OCI-LY1 (cell line): ENCODE data around the gene ZSCAN26.

ENCODE experiments used
- H2AFZ ChIP-seq: fragments of 200-600 bp; sonication (generic), shearing (Covaris generic); 2 replicates; pipeline ENCODE4 v1.6.0; 2014; ENCODE audit warnings: antibody characterized with exemption, mild to moderate bottlenecking, low read length
- H3F3A ChIP-seq: fragments of 200-600 bp; sonication (generic), shearing (Covaris generic); 2 replicates; pipeline ENCODE4 v1.6.0; 2014; ENCODE audit warnings: mild to moderate bottlenecking, antibody characterized with exemption, low read length, moderate library complexity; ENCODE audit not compliant: insufficient read depth
- H3K27ac ChIP-seq: fragments of 200-600 bp; sonication (generic); 2 replicates; pipeline ENCODE4 v1.5.1; 2014; ENCODE audit warnings: low read length, mixed run types, mild to moderate bottlenecking, low read depth; ENCODE audit not compliant: poor library complexity, severe bottlenecking
- H3K27me3 ChIP-seq: fragments of 200-600 bp; sonication (generic); 2 replicates; pipeline ENCODE4 v1.6.0; 2014; ENCODE audit warnings: antibody characterized with exemption, mild to moderate bottlenecking, low read length, moderate library complexity; ENCODE audit not compliant: insufficient read depth
- H3K36me3 ChIP-seq: fragments of 200-600 bp; sonication (generic); 2 replicates; pipeline ENCODE4 v1.6.1; 2014; ENCODE audit warnings: mild to moderate bottlenecking, antibody characterized with exemption, low read length, moderate library complexity, mixed read lengths; ENCODE audit not compliant: insufficient read depth
- H3K4me1 ChIP-seq: fragments of 200-600 bp; sonication (generic); 2 replicates; pipeline ENCODE4 v1.5.1; 2014; ENCODE audit warnings: mild to moderate bottlenecking, low read length, moderate library complexity; ENCODE audit not compliant: insufficient read depth, severe bottlenecking
- H3K4me2 ChIP-seq: fragments of 200-600 bp; sonication (generic), shearing (Covaris generic); 2 replicates; pipeline ENCODE4 v1.6.1; 2014; ENCODE audit warnings: low read length
- H3K4me3 ChIP-seq: fragments of 200-600 bp; sonication (generic); 2 replicates; pipeline ENCODE4 v1.5.1; 2014; ENCODE audit warnings: low read length, low read depth, mild to moderate bottlenecking, mixed read lengths; ENCODE audit not compliant: poor library complexity, severe bottlenecking
- H3K79me2 ChIP-seq: fragments of 200-600 bp; shearing (Covaris generic); 2 replicates; pipeline ENCODE4 v1.6.1; 2016; ENCODE audit warnings: mixed run types, low read length, mixed read lengths; ENCODE audit not compliant: insufficient read depth
- H3K9ac ChIP-seq: fragments of 200-600 bp; sonication (generic), shearing (Covaris generic); 2 replicates; pipeline ENCODE4 v1.6.1; 2014; ENCODE audit warnings: mild to moderate bottlenecking, low read length, mixed read lengths
- H3K9me2 ChIP-seq: fragments of 200-600 bp; sonication (generic), shearing (Covaris generic); 2 replicates; pipeline ENCODE4 v1.6.1; 2014; ENCODE audit warnings: low read depth, mild to moderate bottlenecking, low read length, mixed read lengths
- H3K9me3 ChIP-seq: fragments of 200-600 bp; shearing (Covaris generic); 2 replicates; pipeline ENCODE4 v1.6.1; 2014; ENCODE audit warnings: low read length, mixed read lengths
- H4K20me1 ChIP-seq: fragments of 200-600 bp; sonication (generic), shearing (Covaris generic); 2 replicates; pipeline ENCODE4 v1.6.0; 2016; ENCODE audit warnings: mild to moderate bottlenecking, low read length; ENCODE audit not compliant: insufficient read depth
- CTCF ChIP-seq: fragments of 200-600 bp; sonication (generic), shearing (Covaris generic); IDR thresholded peaks from 2 replicates; pipeline ENCODE4 v1.5.1; 2017; ENCODE audit warnings: mild to moderate bottlenecking, antibody characterized with exemption, low read length, moderate library complexity, mixed read lengths
- EZH2 ChIP-seq: fragments of 200-600 bp; sonication (generic), shearing (Covaris generic); IDR thresholded peaks from 2 replicates; pipeline ENCODE4 v1.8.0; 2017; ENCODE audit warnings: borderline replicate concordance, mixed run types, mild to moderate bottlenecking, antibody characterized with exemption, low read length, moderate library complexity, mixed read lengths

ZSCAN26 gene

GRCh38 chr6:28326371-28326948 is 59.5 kb downstream of the ZSCAN26 start:
- H3K27ac ChIP-seq = no peak overlapping the region
- no peak for TF ChIP-seq CTCF
- TF ChIP-seq EZH2 = no peak
- no peaks in the 10 kb centered on the region for H4K20me1 ChIP-seq
- H3K79me2 ChIP-seq = no peaks in the 10 kb centered on the region
- H3K27me3 ChIP-seq = no peaks in the 10 kb centered on the region
- no peaks in the 10 kb centered on the region for H3K4me1 ChIP-seq
- H3F3A ChIP-seq = no peaks in the 10 kb centered on the region
- no peak overlapping the region for H3K4me3 ChIP-seq
- H2AFZ ChIP-seq = no peak overlapping the region
- peaks cover 6% of the 10 kb centered on the region; the same call in 1 of the 2 replicates for H3K36me3 ChIP-seq
- H3K9me2 ChIP-seq = no peaks in the 10 kb centered on the region
- no peak overlapping the region for H3K4me2 ChIP-seq
- no peak overlapping the region for H3K9ac ChIP-seq
- H3K9me3 ChIP-seq = peaks cover 18% of the 10 kb centered on the region
